Nephron progenitor cell (in vitro differentiated cells): ENCODE data around the gene CFAP157.

ENCODE experiments used
- DNase-seq: peaks from one replicate; pipeline ENCODE4 v3.0.0; 2021
- H3K27ac Mint-ChIP-seq: 2 replicates; pipeline ENCODE4 v1.8.0; 2021; ENCODE audit warnings: mild to moderate bottlenecking, moderate library complexity, mixed read lengths
- H3K27me3 Mint-ChIP-seq: 2 replicates; pipeline ENCODE4 v1.8.0; 2021; ENCODE audit warnings: mild to moderate bottlenecking, low read depth, mixed read lengths; ENCODE audit not compliant: poor library complexity
- H3K36me3 Mint-ChIP-seq: 2 replicates; pipeline ENCODE4 v1.8.0; 2021; ENCODE audit warnings: low read depth, mixed read lengths
- H3K4me1 Mint-ChIP-seq: 2 replicates; pipeline ENCODE4 v1.8.0; 2021; ENCODE audit warnings: mixed read lengths
- H3K4me3 Mint-ChIP-seq: 2 replicates; pipeline ENCODE4 v1.8.0; 2021; ENCODE audit warnings: mild to moderate bottlenecking, moderate library complexity, mixed read lengths
- H3K9me3 Mint-ChIP-seq: 2 replicates; pipeline ENCODE4 v1.8.0; 2021; ENCODE audit warnings: mild to moderate bottlenecking, moderate library complexity, mixed read lengths
- TF ChIP-seq, protein P1 (sequence below): fragments of 200-600 bp; sonication (generic); IDR thresholded peaks from 2 replicates; pipeline ENCODE4 v1.5.0; 2021; ENCODE audit warnings: antibody characterized with exemption

The CFAP157 gene

DNA sequence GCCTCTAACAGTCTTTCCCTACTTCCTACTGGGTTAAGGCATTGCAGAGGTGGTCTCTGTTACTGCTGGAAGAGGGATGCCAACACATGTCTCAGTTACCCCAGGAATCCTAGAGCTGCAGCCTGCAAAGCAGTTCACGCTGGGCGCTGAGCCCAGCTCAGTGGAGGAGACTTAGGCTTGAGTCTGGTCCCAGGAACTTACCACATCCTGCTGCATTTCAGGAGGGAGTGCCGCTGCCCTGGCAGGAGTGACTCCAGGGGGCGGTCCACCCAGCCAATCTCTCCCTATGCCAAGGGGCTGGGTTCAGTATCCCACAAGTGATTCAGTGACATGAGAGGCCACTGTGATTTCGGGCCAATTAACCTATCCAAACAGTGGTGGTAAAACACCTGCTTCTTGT, 16.7 kb downstream of the CFAP157 start:
- no peak for DNase-seq
- TF ChIP-seq, protein P1, sequence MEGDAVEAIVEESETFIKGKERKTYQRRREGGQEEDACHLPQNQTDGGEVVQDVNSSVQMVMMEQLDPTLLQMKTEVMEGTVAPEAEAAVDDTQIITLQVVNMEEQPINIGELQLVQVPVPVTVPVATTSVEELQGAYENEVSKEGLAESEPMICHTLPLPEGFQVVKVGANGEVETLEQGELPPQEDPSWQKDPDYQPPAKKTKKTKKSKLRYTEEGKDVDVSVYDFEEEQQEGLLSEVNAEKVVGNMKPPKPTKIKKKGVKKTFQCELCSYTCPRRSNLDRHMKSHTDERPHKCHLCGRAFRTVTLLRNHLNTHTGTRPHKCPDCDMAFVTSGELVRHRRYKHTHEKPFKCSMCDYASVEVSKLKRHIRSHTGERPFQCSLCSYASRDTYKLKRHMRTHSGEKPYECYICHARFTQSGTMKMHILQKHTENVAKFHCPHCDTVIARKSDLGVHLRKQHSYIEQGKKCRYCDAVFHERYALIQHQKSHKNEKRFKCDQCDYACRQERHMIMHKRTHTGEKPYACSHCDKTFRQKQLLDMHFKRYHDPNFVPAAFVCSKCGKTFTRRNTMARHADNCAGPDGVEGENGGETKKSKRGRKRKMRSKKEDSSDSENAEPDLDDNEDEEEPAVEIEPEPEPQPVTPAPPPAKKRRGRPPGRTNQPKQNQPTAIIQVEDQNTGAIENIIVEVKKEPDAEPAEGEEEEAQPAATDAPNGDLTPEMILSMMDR: no peak
- Mint-ChIP-seq H3K9me3 (no peaks in the 10 kb centered on the region), H3K36me3 (no peaks in the 10 kb centered on the region), H3K27me3 (peaks cover 24% of the 10 kb centered on the region), H3K4me1 (peaks cover 14% of the 10 kb centered on the region), H3K27ac (no peak overlapping the region), H3K4me3 (no peak overlapping the region)

GRCh38 chr9:127724012-127724411, 17.2 kb downstream of the CFAP157 start:
- no peak for DNase-seq
- TF ChIP-seq, protein P1: no peak
- peaks cover 14% of the 10 kb centered on the region for H3K4me1 Mint-ChIP-seq
- H3K9me3 Mint-ChIP-seq: no peaks in the 10 kb centered on the region
- no peak overlapping the region for H3K27ac Mint-ChIP-seq
- peaks cover 24% of the 10 kb centered on the region for H3K27me3 Mint-ChIP-seq
- H3K36me3 Mint-ChIP-seq: no peaks in the 10 kb centered on the region
- H3K4me3 Mint-ChIP-seq: no peak overlapping the region

DNA sequence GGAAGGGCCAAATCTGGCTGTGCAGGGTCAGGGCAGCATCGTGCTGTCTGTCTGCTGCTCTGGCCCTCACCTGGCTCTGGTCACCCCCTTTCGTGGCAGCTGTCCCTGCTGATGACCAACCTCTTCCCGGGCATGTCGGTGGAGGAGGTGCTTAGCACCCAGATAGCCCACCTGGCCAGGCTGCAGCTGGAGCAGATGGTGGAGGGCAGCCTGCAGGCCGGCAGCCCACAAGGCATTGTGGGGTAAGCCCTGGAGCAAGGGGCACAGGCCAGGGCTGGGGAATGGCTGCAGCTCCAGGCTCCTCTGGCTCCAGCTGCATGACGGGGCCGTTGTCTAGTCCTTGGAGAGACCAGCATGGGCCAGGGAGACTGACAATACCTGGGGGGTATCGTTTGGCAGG, 20.1 kb downstream of the CFAP157 start:
- DNase-seq: no peak
- TF ChIP-seq, protein P1: no peak
- Mint-ChIP-seq H3K27ac (no peak overlapping the region), H3K27me3 (peaks cover 8% of the 10 kb centered on the region), H3K36me3 (no peaks in the 10 kb centered on the region), H3K4me1 (peaks cover 8% of the 10 kb centered on the region), H3K4me3 (no peak overlapping the region), H3K9me3 (no peaks in the 10 kb centered on the region)

- no peaks in the 10 kb centered on the region for H3K9me3 Mint-ChIP-seq
- TF ChIP-seq, protein P1: no peak
- no peak overlapping the region for H3K27ac Mint-ChIP-seq
- no peaks in the 10 kb centered on the region for H3K27me3 Mint-ChIP-seq
- no peak for DNase-seq
- no peaks in the 10 kb centered on the region for H3K36me3 Mint-ChIP-seq
- H3K4me3 Mint-ChIP-seq: no peak overlapping the region
- H3K4me1 Mint-ChIP-seq: peaks cover 12% of the 10 kb centered on the region
Measured at GRCh38 chr9:127728808-127729207, 22.0 kb downstream of the CFAP157 start.

GRCh38 chr9:127729522-127730256, 22.9 kb downstream of the CFAP157 start:
- H3K4me3 Mint-ChIP-seq: no peak overlapping the region
- H3K27ac Mint-ChIP-seq: peak overlapping the region; percentile 61
- H3K27me3 Mint-ChIP-seq: no peaks in the 10 kb centered on the region
- H3K4me1 Mint-ChIP-seq: peaks cover 10% of the 10 kb centered on the region
- no peaks in the 10 kb centered on the region for H3K9me3 Mint-ChIP-seq
- TF ChIP-seq, protein P1: no peak
- DNase-seq: no peak
- H3K36me3 Mint-ChIP-seq: no peaks in the 10 kb centered on the region

DNA sequence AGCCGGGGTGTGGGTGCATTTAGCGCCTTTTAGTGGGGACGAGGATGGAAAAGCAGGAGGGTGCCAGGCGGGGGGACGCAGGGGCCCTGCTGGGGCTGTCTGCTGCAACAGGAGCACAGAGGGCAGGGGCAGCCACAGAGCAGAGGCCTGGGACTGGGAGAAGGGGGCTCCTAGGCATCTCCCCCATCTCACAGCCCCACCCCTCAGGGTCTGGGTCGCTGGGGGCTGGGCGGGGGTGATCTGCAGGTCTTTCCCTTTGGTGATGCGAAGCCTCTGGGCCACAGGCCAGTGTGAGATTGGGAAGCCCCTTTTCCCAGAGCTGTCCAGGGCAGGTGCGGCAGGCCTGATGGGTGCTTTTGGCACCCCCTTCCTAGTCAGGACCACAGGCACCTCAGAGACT, 23.5 kb downstream of the CFAP157 start:
- DNase-seq: no peak
- TF ChIP-seq, protein P1: no peak
- no peak overlapping the region for H3K4me3 Mint-ChIP-seq

More for the DNA sequence above, 23.5 kb downstream of the CFAP157 start:
- peaks cover 10% of the 10 kb centered on the region for H3K4me1 Mint-ChIP-seq
- H3K36me3 Mint-ChIP-seq: no peaks in the 10 kb centered on the region
- H3K27ac Mint-ChIP-seq: no peak overlapping the region
- no peaks in the 10 kb centered on the region for H3K27me3 Mint-ChIP-seq
- H3K9me3 Mint-ChIP-seq: no peaks in the 10 kb centered on the region
